ENCODE data around the gene NAT8L. TPM values are rescaled to one million over a fixed set of nuclear protein-coding genes. Genes with fewer than 3 reads are reported as not detected.
A peak's percentile ranks its signal among the peaks of the same experiment; 100 is the strongest.

The NAT8L gene
- total and polyA plus RNA-seq, 2 of the 13 experiments (the other 11 are each of a cell fraction or from before 2014, with no cell fraction given), result 2.2 to 3.3 TPM

GRCh38 chr4:2071252-2071911 lies 12.3 kb downstream of the NAT8L start (continued):
- TF ChIP-seq, protein P1, sequence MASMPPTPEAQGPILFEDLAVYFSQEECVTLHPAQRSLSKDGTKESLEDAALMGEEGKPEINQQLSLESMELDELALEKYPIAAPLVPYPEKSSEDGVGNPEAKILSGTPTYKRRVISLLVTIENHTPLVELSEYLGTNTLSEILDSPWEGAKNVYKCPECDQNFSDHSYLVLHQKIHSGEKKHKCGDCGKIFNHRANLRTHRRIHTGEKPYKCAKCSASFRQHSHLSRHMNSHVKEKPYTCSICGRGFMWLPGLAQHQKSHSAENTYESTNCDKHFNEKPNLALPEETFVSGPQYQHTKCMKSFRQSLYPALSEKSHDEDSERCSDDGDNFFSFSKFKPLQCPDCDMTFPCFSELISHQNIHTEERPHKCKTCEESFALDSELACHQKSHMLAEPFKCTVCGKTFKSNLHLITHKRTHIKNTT (CRISPR knock-in tag; IDR thresholded peaks at IDR 0.05), result no peak
- TF ChIP-seq RBM22 (optimal IDR thresholded peaks at IDR 0.05; ENCODE audit: low read length) (no peak), ZNF605 (CRISPR knock-in tag; IDR thresholded peaks at IDR 0.05) (no peak), ZNF143 (CRISPR knock-in tag; IDR thresholded peaks at IDR 0.05) (peak; percentile 67), TBP (CRISPR knock-in tag; IDR thresholded peaks at IDR 0.05) (no peak), RFXAP (CRISPR knock-in tag; IDR thresholded peaks at IDR 0.05; ENCODE audit: borderline replicate concordance) (peak; percentile 9; the same call in 1 of the 2 replicates), ZBTB3 (CRISPR knock-in tag; IDR thresholded peaks at IDR 0.05; ENCODE audit: borderline replicate concordance, low read depth) (no peak), CC2D1A (CRISPR knock-in tag; IDR thresholded peaks at IDR 0.05) (no peak), AGO2 (optimal IDR thresholded peaks at IDR 0.05; ENCODE audit: low read depth, low read length) (peak; percentile 12), DMAP1 (CRISPR knock-in tag; IDR thresholded peaks at IDR 0.05) (peak; percentile 8; the same call in 1 of the 2 replicates), PHF20 (CRISPR knock-in tag; IDR thresholded peaks at IDR 0.05) (no peak), PITX1 (CRISPR knock-in tag; IDR thresholded peaks at IDR 0.05) (peak; percentile 43; the same call in 1 of the 2 replicates), RBAK (CRISPR knock-in tag; IDR thresholded peaks at IDR 0.05) (peak; percentile 24; the same call in 1 of the 2 replicates), ZNF777 (CRISPR knock-in tag; IDR thresholded peaks at IDR 0.05) (0 out of 2 replicates have a peak, but pooled peaks have one; percentile 39), HNF4A (CRISPR knock-in tag; IDR thresholded peaks at IDR 0.05) (no peak), KDM1A (CRISPR knock-in tag; IDR thresholded peaks at IDR 0.05) (no peak), ZNF296 (CRISPR knock-in tag; conservative IDR thresholded peaks at IDR 0.05) (0 out of 2 replicates have a peak, but pooled peaks have one; percentile 30), RFX1 (IDR thresholded peaks at IDR 0.05) (no peak), ZBTB1 (CRISPR knock-in tag; IDR thresholded peaks at IDR 0.05; ENCODE audit: borderline replicate concordance) (no peak), FOXJ3 (CRISPR knock-in tag; IDR thresholded peaks at IDR 0.05; ENCODE audit: borderline replicate concordance) (0 out of 2 replicates have a peak, but pooled peaks have one; percentile 31), ZNF781 (CRISPR knock-in tag; IDR thresholded peaks at IDR 0.05; ENCODE audit: borderline replicate concordance, not compliant biosample characterization) (no peak), DMTF1 (CRISPR knock-in tag; IDR thresholded peaks at IDR 0.05) (no peak), GZF1 (CRISPR knock-in tag; IDR thresholded peaks at IDR 0.05) (0 out of 2 replicates have a peak, but pooled peaks have one; percentile 20), SAP130 (CRISPR knock-in tag; IDR thresholded peaks at IDR 0.05; ENCODE audit: low read depth) (0 out of 2 replicates have a peak, but pooled peaks have one; percentile 14)
- TF ChIP-seq, protein P2, sequence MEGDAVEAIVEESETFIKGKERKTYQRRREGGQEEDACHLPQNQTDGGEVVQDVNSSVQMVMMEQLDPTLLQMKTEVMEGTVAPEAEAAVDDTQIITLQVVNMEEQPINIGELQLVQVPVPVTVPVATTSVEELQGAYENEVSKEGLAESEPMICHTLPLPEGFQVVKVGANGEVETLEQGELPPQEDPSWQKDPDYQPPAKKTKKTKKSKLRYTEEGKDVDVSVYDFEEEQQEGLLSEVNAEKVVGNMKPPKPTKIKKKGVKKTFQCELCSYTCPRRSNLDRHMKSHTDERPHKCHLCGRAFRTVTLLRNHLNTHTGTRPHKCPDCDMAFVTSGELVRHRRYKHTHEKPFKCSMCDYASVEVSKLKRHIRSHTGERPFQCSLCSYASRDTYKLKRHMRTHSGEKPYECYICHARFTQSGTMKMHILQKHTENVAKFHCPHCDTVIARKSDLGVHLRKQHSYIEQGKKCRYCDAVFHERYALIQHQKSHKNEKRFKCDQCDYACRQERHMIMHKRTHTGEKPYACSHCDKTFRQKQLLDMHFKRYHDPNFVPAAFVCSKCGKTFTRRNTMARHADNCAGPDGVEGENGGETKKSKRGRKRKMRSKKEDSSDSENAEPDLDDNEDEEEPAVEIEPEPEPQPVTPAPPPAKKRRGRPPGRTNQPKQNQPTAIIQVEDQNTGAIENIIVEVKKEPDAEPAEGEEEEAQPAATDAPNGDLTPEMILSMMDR (CRISPR knock-in tag; IDR thresholded peaks at IDR 0.05), result peak; percentile 37
